HepG2 (cell line): ENCODE measurements around the gene ZNF28. TPM values are rescaled to one million over a fixed set of nuclear protein-coding genes. Genes with fewer than 3 reads are reported as not detected.
"Not testable (repeated sequence)": the region's sequence is repeated elsewhere in the genome, so short reads cannot be mapped to it uniquely, and the experiment has no call there.

Experiments used
- ATAC-seq: fragments of 200-7000 bp; cut with Tn5 transposase; 3 replicates; pipeline ENCODE4 v1.9.1; 2020; ENCODE audit warnings: mild to moderate bottlenecking, moderate library complexity
- BruUV-seq: library from RNA; stranded (reverse); fragments of 400-500 nt; replicated peaks from 2 replicates; lab custom pipeline; 2021; lab: Mats Ljungman, UMichigan
- CTCF ChIA-PET: fragments of 300-600 bp; formaldehyde crosslinking; extraction: SDS; loops from one replicate; lab custom pipeline; 2021; ENCODE audit warnings: low total read pairs, inconsistent platforms, low intra/inter-chr PET ratio; lab: Yijun Ruan, JAX
- POLR2A ChIA-PET: fragments of 350-600 bp; sonication (Branson Sonifier 250); formaldehyde crosslinking; loops from one replicate; lab custom pipeline; 2020; ENCODE audit warnings: antibody characterized with exemption, inconsistent platforms; lab: Yijun Ruan, JAX
- DNase-seq: peaks from one replicate; pipeline ENCODE4 v3.0.0-alpha.2; 2015; ENCODE audit warnings: low spot score
- FAIRE-seq: peaks from 3 replicates; lab custom pipeline; 2011; peaks lifted over from hg19 to GRCh38; lab: Jason Lieb, UNC
- H2AFZ ChIP-seq: one replicate; pipeline ENCODE4 v1.6.1; 2011; ENCODE audit warnings: low read length, inconsistent platforms
- H3K27ac ChIP-seq: fragments of 300-600 bp; 3 replicates; pipeline ENCODE4 v1.8.0; 2011; ENCODE audit warnings: mixed run types, mild to moderate bottlenecking, mixed read lengths, low read length, inconsistent platforms; ENCODE audit not compliant: insufficient read depth; ENCODE audit errors: extremely low read length
- H3K27me3 ChIP-seq, 2 experiments: fragments of 200-600 bp in 1 of 2; 2 replicates in 1 of 2; 3 replicates in 1 of 2; pipeline versions ENCODE4 v1.6.0 to v1.8.0; 2011; ENCODE audit warnings: low read length in 2 of 2, mild to moderate bottlenecking in 2 of 2, moderate library complexity in 2 of 2, inconsistent platforms in 1 of 2; ENCODE audit not compliant: insufficient read depth in 2 of 2, control insufficient read depth in 1 of 2
- H3K36me3 ChIP-seq, 2 experiments: fragments of 200-600 bp in 1 of 2; replicated peaks in 1 of 2; 2 replicates in 1 of 2; 3 replicates in 1 of 2; pipeline versions ENCODE4 v1.5.1 to v1.8.0; 2011; ENCODE audit warnings: low read length in 2 of 2, inconsistent platforms in 1 of 2; ENCODE audit not compliant: insufficient read depth in 2 of 2, control insufficient read depth in 1 of 2
- H3K4me1 ChIP-seq: 2 replicates; pipeline ENCODE4 v1.5.1; 2012; ENCODE audit warnings: low read length, inconsistent platforms; ENCODE audit not compliant: insufficient read depth
- H3K4me2 ChIP-seq: 2 replicates; pipeline ENCODE4 v1.6.0; 2011; ENCODE audit warnings: low read depth, low read length, inconsistent platforms
- H3K4me3 ChIP-seq, 3 experiments: fragments of 200-600 bp in 1 of 3; sonication (generic), shearing (Covaris generic) in 1 of 3; replicated peaks in 1 of 3; 2 replicates each; pipeline ENCODE4 v1.5.1; 2011 to 2016; ENCODE audit warnings: low read length in 3 of 3, inconsistent platforms in 2 of 3, low read depth in 2 of 3, mild to moderate bottlenecking in 2 of 3, control low read depth in 1 of 3, mixed read lengths in 1 of 3; ENCODE audit not compliant: insufficient read depth in 1 of 3
- H3K79me2 ChIP-seq: one replicate; pipeline ENCODE4 v1.6.1; 2011; ENCODE audit warnings: low read length, inconsistent platforms; ENCODE audit not compliant: insufficient read depth
- H3K9ac ChIP-seq: 2 replicates; pipeline ENCODE4 v1.6.0; 2011; ENCODE audit warnings: mild to moderate bottlenecking, low read depth, low read length, inconsistent platforms; ENCODE audit not compliant: insufficient read depth
- H3K9me3 ChIP-seq: 2 replicates; pipeline ENCODE4 v1.5.1; 2012; ENCODE audit warnings: mild to moderate bottlenecking, low read length
- H4K20me1 ChIP-seq: 2 replicates; pipeline ENCODE4 v1.6.0; 2011; ENCODE audit warnings: inconsistent platforms, mild to moderate bottlenecking, low read length, moderate library complexity; ENCODE audit not compliant: insufficient read depth
- CTCF ChIP-seq: sonication (generic); formaldehyde crosslinking; IDR thresholded peaks from 2 replicates; pipeline ENCODE4 v1.5.0; 2020; ENCODE audit warnings: mild to moderate bottlenecking, missing genetic modification reagents, moderate library complexity
- EEA1 ChIP-seq: sonication (generic); formaldehyde crosslinking; IDR thresholded peaks from 2 replicates; pipeline ENCODE4 v1.5.1; 2020; ENCODE audit warnings: mild to moderate bottlenecking, missing genetic modification reagents, borderline replicate concordance
- whole genome bisulfite sequencing: methylation state at CpG from one replicate; pipeline ENCODE4 v1.1.6; 2017; ENCODE audit warnings: low lambda C conversion rate; 5-methylcytosine and 5-hydroxymethylcytosine counted together
- in situ Hi-C: cut with HindIII; loops from 2 replicates; pipeline ENCODE4 v1.10.0; 2017; ENCODE audit warnings: low pct_unique_long_range_greater_than_20kb; ENCODE audit not compliant: extremely low pct_ligation_motif_present
- intact Hi-C: fragments of 100-400 bp; cut with micrococcal nuclease; formaldehyde crosslinking; loops from one replicate; pipeline ENCODE4 v1.10.0; 2022; ENCODE audit not compliant: unreplicated experiment
- polyA plus RNA-seq, 8 experiments: library from polyadenylated mRNA; depleted of rRNA in 3 of 8; stranded (reverse) in 7 of 8; unstranded in 1 of 8; fragments of >200 nt; fragmentation: Illumina TruSeq in 4 of 8; extraction: Trizol in 4 of 8; gene quantifications; 2 replicates each; pipeline versions ENCODE4 v1.2.1 to v1.2.3, GENCODE V29; 2011 to 2016; ENCODE audit warnings: low read depth in 4 of 8, missing spikeins in 1 of 8, mixed read lengths in 1 of 8; ENCODE audit not compliant: insufficient read depth in 1 of 8
- total RNA-seq, 5 experiments: library from RNA; depleted of rRNA; stranded (reverse); fragments of >200 nt; fragmentation: Illumina TruSeq; extraction: Trizol; gene quantifications; 2 replicates each; pipeline ENCODE4 v1.2.3, GENCODE V29; 2016; ENCODE audit warnings: low read depth in 1 of 5

Gene ZNF28
- total and polyA plus RNA-seq, 2 of the 13 experiments (the other 11 are each of a cell fraction or from before 2014, with no cell fraction given) = 5.0 to 16.0 TPM

GRCh38 chr19:52857378-52858191 is 36.2 kb upstream of the ZNF28 start, which contains the start of gene ZNF468 (continued):
- peak; percentile 6; the same call in 1 of the 2 replicates for TF ChIP-seq CTCF (CRISPR knock-in tag)

GRCh38 chr19:52856540-52857377 is 35.3 kb upstream of the ZNF28 start:
- H2AFZ ChIP-seq, H3K79me2 ChIP-seq, FAIRE-seq, DNase-seq, H3K9me3 ChIP-seq, CTCF ChIA-PET, H3K4me1 ChIP-seq, intact Hi-C loops, in situ Hi-C loops, H4K20me1 ChIP-seq, POLR2A ChIA-PET, H3K27me3 ChIP-seq: not testable (repeated sequence)
- peak overlapping the region; percentile 75 to 83 (median 80); a peak in 5 of 6 replicates for H3K4me3 ChIP-seq
- WGBS = 7% methylated on average over 25 of the region's 31 CpGs
- peaks cover 3 to 12% of the 10 kb centered on the region in 2 experiments; a peak in 4 of 5 replicates for H3K36me3 ChIP-seq
- 0 out of 2 replicates have a peak, but pooled peaks have one; percentile 20 for TF ChIP-seq EEA1 (CRISPR knock-in tag)
- peak overlapping the region; percentile 75 for H3K9ac ChIP-seq
- H3K4me2 ChIP-seq = peak overlapping the region; percentile 57
- peak overlapping the region; percentile 57 for H3K27ac ChIP-seq
- peak; percentile 78 for ATAC-seq
- BruUV-seq = TSS peak; percentile 78

DNA sequence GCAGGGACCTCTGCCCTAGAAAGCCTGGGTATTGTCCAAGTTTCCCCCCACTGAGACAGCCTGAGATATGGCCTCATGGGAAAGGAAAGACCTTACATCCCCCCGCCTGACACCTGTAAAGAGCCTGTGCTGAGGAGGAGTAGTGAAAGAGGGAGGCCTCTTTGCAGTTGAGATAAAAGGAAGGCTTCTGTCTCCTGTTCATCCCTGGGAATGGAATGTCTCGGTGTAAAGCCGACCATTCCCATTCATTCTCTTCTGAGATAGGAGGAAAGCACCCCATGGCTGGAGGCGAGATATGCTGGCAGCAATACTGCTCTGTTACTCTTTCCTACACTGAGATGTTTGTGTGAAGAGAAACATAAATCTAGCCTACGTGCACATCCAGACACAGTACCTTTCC is 25.9 kb upstream of the ZNF28 start:
- H3K4me3 ChIP-seq, ATAC-seq, H3K27me3 ChIP-seq, in situ Hi-C loops, H3K27ac ChIP-seq, DNase-seq, intact Hi-C loops, H3K9ac ChIP-seq, H3K4me2 ChIP-seq, CTCF ChIA-PET, H3K79me2 ChIP-seq, H3K4me1 ChIP-seq, H2AFZ ChIP-seq, BruUV-seq, H4K20me1 ChIP-seq, FAIRE-seq, POLR2A ChIA-PET: not testable (repeated sequence)
- peaks cover 28% of the 10 kb centered on the region for H3K9me3 ChIP-seq
- 95% methylated on average over 5 of the region's 5 CpGs for WGBS
- peaks cover 23 to 71% of the 10 kb centered on the region in 2 experiments; a peak in 4 of 5 replicates for H3K36me3 ChIP-seq
